HG03280 (cell line): Measurements from ENCODE around the gene PSMB7.

Source experiments
- ATAC-seq: cut with Tn5 transposase; IDR thresholded peaks from one replicate; pipeline ENCODE4 v1.9.1; 2021; ENCODE audit warnings: mild to moderate bottlenecking, moderate library complexity; ENCODE audit not compliant: unreplicated experiment

PSMB7 gene

GRCh38 chr9:124329206-124329792 lies 85.9 kb downstream of the PSMB7 start:
- ATAC-seq = no peak

- ATAC-seq = no peak
These were observed 87.0 kb downstream of the PSMB7 start for GRCh38 chr9:124328285-124328684.

- no peak for ATAC-seq
These were observed 87.8 kb downstream of the PSMB7 start for GRCh38 chr9:124327491-124327890.

- no peak for ATAC-seq
These were observed 88.9 kb downstream of the PSMB7 start for GRCh38 chr9:124326378-124326777.

- no peak for ATAC-seq
These were observed 89.4 kb downstream of the PSMB7 start for GRCh38 chr9:124325816-124326215.

- no peak for ATAC-seq
These were observed 91.3 kb downstream of the PSMB7 start for GRCh38 chr9:124323904-124324303.

GRCh38 chr9:124322618-124323432 lies 92.4 kb downstream of the PSMB7 start:
- no peak for ATAC-seq

GRCh38 chr9:124321935-124322334 lies 93.3 kb downstream of the PSMB7 start:
- ATAC-seq = no peak

- ATAC-seq = no peak
These were observed 93.8 kb downstream of the PSMB7 start for GRCh38 chr9:124321416-124321815.

GRCh38 chr9:124320062-124320973 lies 94.9 kb downstream of the PSMB7 start:
- ATAC-seq = no peak

- ATAC-seq = no peak
These were observed 99.4 kb downstream of the PSMB7 start for GRCh38 chr9:124315882-124316281.

GRCh38 chr9:124313940-124314339 lies 101.3 kb downstream of the PSMB7 start:
- ATAC-seq = no peak

- no peak for ATAC-seq
These were observed 102.7 kb downstream of the PSMB7 start for GRCh38 chr9:124312290-124313265.

- no peak for ATAC-seq
These were observed 104.0 kb downstream of the PSMB7 start for GRCh38 chr9:124311283-124311682.

GRCh38 chr9:124309667-124310084 lies 105.6 kb downstream of the PSMB7 start:
- no peak for ATAC-seq

GRCh38 chr9:124308606-124309491 lies 106.4 kb downstream of the PSMB7 start:
- no peak for ATAC-seq

GRCh38 chr9:124307379-124308030 lies 107.7 kb downstream of the PSMB7 start:
- no peak for ATAC-seq

GRCh38 chr9:124306098-124306735 lies 109.0 kb downstream of the PSMB7 start:
- no peak for ATAC-seq
